Small intestine (tissue), 7 donors: ENCODE measurements around the gene ACO1. TPM values are rescaled to one million over a fixed set of nuclear protein-coding genes. Genes with fewer than 3 reads are reported as not detected.

Experiments used
- DNase-seq, 2 donors: peaks; one replicate each; pipeline versions ENCODE4 v3.0.0 to v3.0.0-alpha.2; 2013
- FAIRE-seq: peaks from 2 replicates; lab custom pipeline; 2012; peaks lifted over from hg19 to GRCh38; lab: Jason Lieb, UNC
- H3K27ac ChIP-seq, 3 donors: one replicate each; pipeline ENCODE4 v1.5.1; 2013; ENCODE audit warnings: low read length in 2 of 3, mild to moderate bottlenecking in 2 of 3, control low read depth in 1 of 3, inconsistent platforms in 1 of 3, low read depth in 1 of 3, moderate library complexity in 1 of 3
- H3K27me3 ChIP-seq, 3 donors: one replicate each; pipeline ENCODE4 v1.6.1; 2013; ENCODE audit warnings: low read length in 3 of 3, inconsistent platforms in 1 of 3; ENCODE audit not compliant: control insufficient read depth in 3 of 3, insufficient read depth in 3 of 3
- H3K36me3 ChIP-seq, 3 donors: one replicate each; pipeline ENCODE4 v1.6.1; 2013; ENCODE audit warnings: low read length in 3 of 3, inconsistent platforms in 1 of 3, low read depth in 1 of 3, mild to moderate bottlenecking in 1 of 3, moderate library complexity in 1 of 3; ENCODE audit not compliant: control insufficient read depth in 3 of 3, insufficient read depth in 2 of 3
- H3K4me1 ChIP-seq, 3 donors: one replicate each; pipeline ENCODE4 v1.6.1; 2013; ENCODE audit warnings: low read length in 2 of 3, inconsistent platforms in 1 of 3, low read depth in 1 of 3, mild to moderate bottlenecking in 1 of 3, moderate library complexity in 1 of 3; ENCODE audit not compliant: control insufficient read depth in 3 of 3, insufficient read depth in 2 of 3
- H3K4me3 ChIP-seq, 3 donors: one replicate each; pipeline ENCODE4 v1.5.1; 2013; ENCODE audit warnings: low read length in 3 of 3, control low read depth in 1 of 3, inconsistent platforms in 1 of 3, low read depth in 1 of 3, mild to moderate bottlenecking in 1 of 3, moderate library complexity in 1 of 3
- H3K9me3 ChIP-seq, 2 donors: one replicate each; pipeline ENCODE4 v1.6.1; 2013; ENCODE audit warnings: low read depth in 1 of 2, low read length in 1 of 2; ENCODE audit not compliant: control insufficient read depth in 2 of 2, insufficient read depth in 1 of 2
- WGBS, 3 donors: extraction: QIAGEN DNeasy Blood & Tissue Kit; methylation state at CpG; one replicate each; pipeline ENCODE4 v1.1.7; 2013; 5-methylcytosine and 5-hydroxymethylcytosine counted together
- polyA plus RNA-seq, 4 donors: library from polyadenylated mRNA; stranded (reverse) in 3 of 4; unstranded in 1 of 4; fragments of 200-250 nt in 3 of 4; fragments of 120-200 nt in 1 of 4; gene quantifications; one replicate each; pipeline versions ENCODE4 v1.2.1 to v1.2.3, GENCODE V29; 2013
- donor health status: healthy with polysubstance abuse.
- donor health status: control.
- donor health status: control.
- donor health status: Bipolar disorder and iron deficiency.
- donor health status: healthy.

ACO1 gene
- polyA plus RNA-seq, 4 donors, result 27.8 to 80.2 (median 37.5) TPM

DNA sequence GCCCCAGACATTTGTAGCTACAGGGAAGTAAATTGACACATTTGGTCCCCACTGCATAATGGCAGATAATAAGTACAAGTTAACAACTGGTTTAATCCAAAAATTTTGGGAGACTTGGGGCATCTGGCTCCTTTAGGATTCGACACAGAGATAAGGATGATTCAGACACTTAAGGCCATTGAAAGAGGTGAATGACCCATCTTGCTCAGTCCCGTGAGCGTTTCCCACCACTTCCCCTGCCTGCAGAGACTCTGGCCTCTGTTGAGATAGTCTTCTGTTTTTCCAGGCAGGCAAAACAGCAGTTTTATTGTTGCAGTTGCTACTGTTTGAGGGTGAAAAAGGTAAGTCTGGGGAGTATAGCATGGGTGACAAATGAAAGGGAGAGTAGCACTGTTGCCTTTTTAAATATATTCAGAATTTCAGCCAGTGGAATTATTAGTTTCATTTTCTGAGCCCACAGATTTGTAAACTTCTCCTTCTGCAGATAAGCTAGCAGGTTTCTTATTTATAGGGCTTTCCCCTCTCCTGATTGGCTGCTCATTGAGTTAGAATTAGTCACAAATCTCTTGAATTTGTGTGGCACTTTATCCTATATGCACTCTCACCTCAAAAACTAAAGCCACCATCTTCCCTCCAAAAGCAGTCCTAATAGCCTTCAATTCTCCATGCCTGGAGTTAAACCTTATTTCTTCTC is 19.3 kb downstream of the ACO1 start:
- DNase-seq (peak in 1 of 2 donors; percentile 47), FAIRE-seq (no peak)
- H3K9me3 ChIP-seq, result no peaks in the 10 kb centered on the region
- H3K4me3 ChIP-seq, result no peak overlapping the region
- 60 to 76% (median 70%) methylated on average over 3 of the region's 3 CpGs for WGBS, 3 donors
- H3K27ac ChIP-seq, result peak overlapping the region in 2 of 3 donors; percentile 6 to 83
- peaks cover 6 to 24% (median 14%) of the 10 kb centered on the region in 3 donors for H3K36me3 ChIP-seq
- H3K4me1 ChIP-seq, result peaks cover 0 to 9% (median 4%) of the 10 kb centered on the region in 3 donors
- no peaks in the 10 kb centered on the region for H3K27me3 ChIP-seq

DNA sequence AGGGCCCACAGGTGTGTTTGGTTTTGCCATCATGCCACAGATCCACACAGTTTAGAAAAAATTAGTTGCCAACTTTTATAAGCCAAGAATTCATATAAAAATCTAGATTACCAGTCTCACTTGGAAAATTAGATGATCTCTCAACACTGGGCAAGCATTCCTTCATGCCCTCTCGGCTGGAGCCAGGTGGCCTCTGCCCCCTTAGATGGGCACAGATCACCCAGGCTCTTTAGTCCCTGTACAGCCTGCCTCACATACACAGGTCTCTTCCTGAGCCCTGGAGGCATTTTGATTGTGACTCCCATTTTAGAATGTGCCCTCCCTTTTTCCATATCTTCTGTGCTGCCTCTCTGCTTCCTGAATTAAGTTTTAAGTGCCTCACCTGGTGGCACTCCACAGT is 20.0 kb downstream of the ACO1 start:
- FAIRE-seq, result no peak
- WGBS, 3 donors, result 17 to 73% (median 43%) methylated on average over 1 of the region's 1 CpG
- Histone ChIP-seq H3K9me3 (no peaks in the 10 kb centered on the region), H3K36me3 (peaks cover 11 to 25% (median 16%) of the 10 kb centered on the region in 3 donors), H3K4me1 (peaks cover 0 to 9% (median 4%) of the 10 kb centered on the region in 3 donors), H3K4me3 (peak overlapping the region in 1 of 3 donors; percentile 21), H3K27ac (peak overlapping the region; percentile 6 to 83 (median 69)), H3K27me3 (no peaks in the 10 kb centered on the region)
- no peak for DNase-seq

DNA sequence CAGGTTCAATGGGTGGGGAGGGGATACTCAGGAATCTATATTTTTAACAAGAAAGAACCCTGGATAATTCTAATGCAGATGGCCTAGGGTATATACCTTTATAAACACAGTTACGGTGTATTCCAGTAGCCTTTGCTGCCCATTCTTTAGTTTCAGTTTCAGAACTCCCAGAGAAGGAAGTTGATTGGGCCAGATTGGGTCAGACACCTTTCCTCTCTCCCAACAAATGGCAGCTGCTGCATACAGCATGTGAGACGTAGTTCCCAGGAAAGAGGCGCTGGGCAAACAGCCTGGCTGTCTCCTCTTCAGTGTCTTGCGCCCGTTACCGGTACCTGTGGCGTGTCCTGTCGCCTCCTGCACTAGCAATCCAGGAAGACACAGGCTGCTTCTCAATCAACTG is 20.4 kb downstream of the ACO1 start:
- DNase-seq (peak in 1 of 2 donors; percentile 86), FAIRE-seq (no peak)
- Histone ChIP-seq H3K27me3 (no peaks in the 10 kb centered on the region), H3K4me1 (peaks cover 0 to 9% (median 4%) of the 10 kb centered on the region in 3 donors), H3K27ac (peak overlapping the region; percentile 6 to 83 (median 69)), H3K36me3 (peaks cover 12 to 27% (median 16%) of the 10 kb centered on the region in 3 donors), H3K9me3 (no peaks in the 10 kb centered on the region), H3K4me3 (peak overlapping the region in 1 of 3 donors; percentile 43)
- 11 to 61% (median 38%) methylated on average over 8 of the region's 8 CpGs for WGBS, 3 donors

DNA sequence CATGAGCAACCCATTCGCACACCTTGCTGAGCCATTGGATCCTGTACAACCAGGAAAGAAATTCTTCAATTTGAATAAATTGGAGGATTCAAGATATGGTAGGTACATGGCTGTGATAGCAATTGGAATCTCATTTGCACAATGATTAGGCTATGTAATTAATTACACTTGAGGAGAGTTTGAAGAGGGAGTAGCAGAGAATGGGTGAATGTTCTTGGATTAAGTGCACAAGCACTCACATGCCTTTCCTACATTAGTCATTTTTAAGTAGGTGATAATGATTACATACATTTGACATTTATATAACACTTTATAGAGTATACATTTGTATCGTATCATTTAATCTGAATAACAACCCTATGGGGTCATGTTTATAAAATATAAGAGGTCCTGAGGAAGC is 21.1 kb downstream of the ACO1 start:
- Histone ChIP-seq H3K27me3 (no peaks in the 10 kb centered on the region), H3K9me3 (no peaks in the 10 kb centered on the region), H3K4me1 (peaks cover 0 to 9% (median 4%) of the 10 kb centered on the region in 3 donors), H3K27ac (no peak overlapping the region), H3K36me3 (peaks cover 12 to 32% (median 16%) of the 10 kb centered on the region in 3 donors), H3K4me3 (no peak overlapping the region)
- 49 to 92% (median 67%) methylated on average over 2 of the region's 2 CpGs for WGBS, 3 donors
- FAIRE-seq (no peak), DNase-seq (no peak)

DNA sequence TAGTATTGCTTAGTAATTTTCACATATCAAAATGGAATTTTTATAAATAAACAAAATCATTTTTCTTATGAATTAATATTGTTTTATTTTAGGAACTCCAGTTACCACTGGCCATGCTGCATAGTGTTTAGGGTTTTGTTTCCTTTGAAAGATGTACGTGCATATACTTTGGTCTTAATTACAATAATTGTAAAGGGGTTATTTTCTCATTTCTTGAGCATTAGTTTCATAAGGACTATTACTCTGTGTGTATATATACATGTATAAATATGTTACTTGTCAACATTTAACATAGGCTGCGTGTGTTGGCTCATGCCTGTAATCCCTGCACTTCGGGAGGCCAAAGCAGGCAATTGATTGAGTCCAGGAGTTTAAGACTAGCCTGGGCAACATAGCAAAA is 21.6 kb downstream of the ACO1 start:
- Histone ChIP-seq H3K36me3 (peaks cover 15 to 37% (median 19%) of the 10 kb centered on the region in 3 donors), H3K4me3 (no peak overlapping the region), H3K9me3 (no peaks in the 10 kb centered on the region), H3K27ac (no peak overlapping the region), H3K27me3 (no peaks in the 10 kb centered on the region), H3K4me1 (peaks cover 0 to 9% (median 4%) of the 10 kb centered on the region in 3 donors)
- WGBS, 3 donors, result 95 to 99% (median 98%) methylated on average over 3 of the region's 3 CpGs
- FAIRE-seq (no peak), DNase-seq (no peak)

DNA sequence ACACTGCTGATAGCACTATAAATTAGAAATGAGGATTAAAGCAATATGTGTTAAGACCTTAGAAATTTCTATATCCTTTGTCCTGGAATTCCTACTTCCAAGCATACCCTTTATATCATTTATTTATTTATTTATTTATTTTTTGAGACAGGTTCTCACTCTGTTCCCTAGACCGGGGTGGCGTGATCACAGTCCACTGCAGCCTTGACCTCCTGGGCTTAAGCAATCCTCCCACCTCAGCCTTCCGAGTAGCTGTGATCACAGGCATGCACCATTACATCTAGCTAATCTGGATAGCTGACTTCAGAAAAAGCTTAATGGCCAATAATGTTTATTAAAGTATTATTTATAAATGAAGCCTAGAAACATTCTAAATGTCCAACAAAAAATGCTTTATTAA is 27.3 kb downstream of the ACO1 start:
- Histone ChIP-seq H3K27ac (no peak overlapping the region), H3K36me3 (peaks cover 12 to 43% (median 18%) of the 10 kb centered on the region in 3 donors)
- 91 to 99% (median 96%) methylated on average over 3 of the region's 3 CpGs for WGBS, 3 donors

DNA sequence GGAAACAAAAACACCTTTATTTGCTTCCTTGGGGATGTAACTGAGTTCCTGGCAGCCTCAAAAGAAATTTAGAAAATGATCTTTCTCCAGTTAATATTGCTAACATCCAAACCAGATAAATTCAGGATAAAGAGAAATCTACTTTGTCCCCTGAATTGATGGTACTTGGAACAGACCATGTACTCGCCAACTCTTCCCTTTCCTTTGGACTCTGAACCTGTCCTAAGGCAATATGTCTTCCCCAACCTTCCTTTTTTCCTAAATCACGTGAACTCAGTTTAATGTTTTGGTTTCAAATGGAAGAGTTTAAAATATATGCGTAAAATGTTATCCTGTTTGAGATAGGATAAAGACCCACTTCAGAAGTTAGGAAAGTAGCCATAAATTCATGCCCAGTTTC is 28.0 kb downstream of the ACO1 start:
- Histone ChIP-seq H3K9me3 (no peaks in the 10 kb centered on the region), H3K4me1 (no peaks in the 10 kb centered on the region), H3K4me3 (no peak overlapping the region), H3K27ac (no peak overlapping the region), H3K36me3 (peaks cover 12 to 36% (median 16%) of the 10 kb centered on the region in 3 donors), H3K27me3 (no peaks in the 10 kb centered on the region)
- DNase-seq, result no peak
- 71 to 98% (median 93%) methylated on average over 3 of the region's 3 CpGs for WGBS, 3 donors
- no peak for FAIRE-seq

More for the DNA sequence above, 27.3 kb downstream of the ACO1 start:
- Histone ChIP-seq H3K4me1 (no peaks in the 10 kb centered on the region), H3K27me3 (no peaks in the 10 kb centered on the region), H3K4me3 (no peak overlapping the region), H3K9me3 (no peaks in the 10 kb centered on the region)
- FAIRE-seq, result no peak
- DNase-seq, result no peak

DNA sequence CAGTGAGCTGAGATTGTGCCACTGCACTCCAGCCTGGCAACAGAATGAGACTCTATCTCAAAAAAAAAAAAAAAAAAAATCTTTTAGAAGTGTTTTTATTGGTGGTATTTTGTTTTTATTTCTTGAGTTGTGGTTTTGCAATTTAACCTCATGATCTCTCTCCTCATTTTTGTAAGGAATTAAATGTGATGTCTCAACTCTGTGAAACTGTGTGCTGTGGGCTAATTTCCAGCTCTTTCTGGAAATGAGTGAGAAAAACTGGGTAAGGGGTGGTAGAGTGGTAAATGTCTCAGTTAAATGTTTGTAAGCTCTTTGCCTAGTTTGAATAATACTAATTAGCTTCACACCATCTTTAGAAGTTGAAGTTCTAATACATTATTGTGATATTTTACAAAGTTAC is 29.0 kb downstream of the ACO1 start:
- H3K36me3 ChIP-seq, result peaks cover 9 to 37% (median 10%) of the 10 kb centered on the region in 3 donors
- H3K9me3 ChIP-seq, result no peaks in the 10 kb centered on the region
- no peaks in the 10 kb centered on the region for H3K27me3 ChIP-seq
- H3K4me3 ChIP-seq, result no peak overlapping the region
- H3K27ac ChIP-seq, result no peak overlapping the region
- DNase-seq, result no peak
- no peaks in the 10 kb centered on the region for H3K4me1 ChIP-seq
- no peak for FAIRE-seq
